Keratinocyte (primary cell): ENCODE measurements around the gene CYP4X1. TPM values are rescaled to one million over a fixed set of nuclear protein-coding genes. Genes with fewer than 3 reads are reported as not detected.
"Not testable (repeated sequence)": the region's sequence is repeated elsewhere in the genome, so short reads cannot be mapped to it uniquely, and the experiment has no call there.

Experiments used
- DNase-seq: peaks from one replicate; pipeline ENCODE4 v3.0.0-alpha.2; 2011; ENCODE audit warnings: low read depth, missing footprints, low spot score
- FAIRE-seq: peaks from 2 replicates; lab custom pipeline; 2011; peaks lifted over from hg19 to GRCh38; lab: Jason Lieb, UNC
- H2AFZ ChIP-seq: 2 replicates; pipeline ENCODE4 v1.6.0; 2012; ENCODE audit warnings: low read length, control low read depth, inconsistent platforms; ENCODE audit not compliant: control insufficient read depth
- H3K27ac ChIP-seq: 2 replicates; pipeline ENCODE4 v1.5.1; 2011; ENCODE audit warnings: low read length; ENCODE audit not compliant: control insufficient read depth, insufficient read depth
- H3K27me3 ChIP-seq: 3 replicates; pipeline ENCODE4 v1.6.0; 2011; ENCODE audit warnings: low read length; ENCODE audit not compliant: control insufficient read depth, insufficient read depth; ENCODE audit errors: extremely low read depth
- H3K36me3 ChIP-seq, 2 experiments: 2 replicates in 1 of 2; 3 replicates in 1 of 2; pipeline ENCODE4 v1.5.1; 2011; ENCODE audit warnings: low read length in 2 of 2, mild to moderate bottlenecking in 1 of 2; ENCODE audit not compliant: control insufficient read depth in 2 of 2, insufficient read depth in 2 of 2; ENCODE audit errors: extremely low read depth in 1 of 2
- H3K4me1 ChIP-seq: 3 replicates; pipeline ENCODE4 v1.5.1; 2011; ENCODE audit warnings: low read length; ENCODE audit not compliant: control insufficient read depth, insufficient read depth; ENCODE audit errors: extremely low read depth
- H3K4me2 ChIP-seq: 3 replicates; pipeline ENCODE4 v1.6.0; 2011; ENCODE audit warnings: low read depth, low read length; ENCODE audit not compliant: control insufficient read depth, insufficient read depth; ENCODE audit errors: extremely low read depth
- H3K4me3 ChIP-seq, 3 experiments: fragments of 200-600 bp in 1 of 3; sonication (generic) in 1 of 3; 2 replicates in 2 of 3; 3 replicates in 1 of 3; pipeline ENCODE4 v1.5.1; 2011 to 2016; ENCODE audit warnings: low read length in 3 of 3, mild to moderate bottlenecking in 3 of 3, control low read depth in 2 of 3, inconsistent platforms in 1 of 3, low read depth in 1 of 3, mixed read lengths in 1 of 3, mixed run types in 1 of 3, moderate library complexity in 1 of 3; ENCODE audit not compliant: control insufficient read depth in 2 of 3, insufficient read depth in 2 of 3; ENCODE audit errors: extremely low read depth in 1 of 3
- H3K79me2 ChIP-seq: 2 replicates; pipeline ENCODE4 v1.6.0; 2012; ENCODE audit warnings: low read length; ENCODE audit not compliant: control insufficient read depth, insufficient read depth
- H3K9ac ChIP-seq: 3 replicates; pipeline ENCODE4 v1.6.0; 2011; ENCODE audit warnings: low read length; ENCODE audit not compliant: control insufficient read depth, insufficient read depth; ENCODE audit errors: extremely low read depth
- H3K9me1 ChIP-seq: 3 replicates; pipeline ENCODE4 v1.6.0; 2011; ENCODE audit warnings: low read length; ENCODE audit not compliant: control insufficient read depth, insufficient read depth; ENCODE audit errors: extremely low read depth
- H3K9me3 ChIP-seq: 2 replicates; pipeline ENCODE4 v1.5.1; 2012; ENCODE audit warnings: low read depth, low read length; ENCODE audit not compliant: control insufficient read depth
- H4K20me1 ChIP-seq: 3 replicates; pipeline ENCODE4 v1.6.0; 2011; ENCODE audit warnings: low read length; ENCODE audit not compliant: control insufficient read depth, insufficient read depth; ENCODE audit errors: extremely low read depth
- EZH2 ChIP-seq: IDR thresholded peaks from one replicate; pipeline ENCODE4 v1.6.1; 2012; ENCODE audit warnings: inconsistent platforms, mild to moderate bottlenecking, low read length, moderate library complexity
- dilution Hi-C: fragments of 300-500 bp; cut with MboI; formaldehyde crosslinking; loops from one replicate; pipeline ENCODE4 v1.7.0; 2020; ENCODE audit warnings: low sequenced_read_pairs; ENCODE audit not compliant: extremely low pct_ligation_motif_present
- polyA plus RNA-seq, 5 experiments: library from polyadenylated mRNA; depleted of rRNA in 3 of 5; stranded (reverse) in 3 of 5; stranded (forward) in 1 of 5; unstranded in 1 of 5; fragments of >200 nt; gene quantifications; 1 replicate in 1 of 5; 2 replicates in 3 of 5; 3 replicates in 1 of 5; pipeline versions ENCODE4 v1.2.1 to v1.2.3, GENCODE V29; 2011 to 2012; ENCODE audit warnings: missing spikeins in 2 of 5, low read depth in 1 of 5, low replicate concordance in 1 of 5
- TF ChIP-seq, protein P1 (sequence below), 3 experiments: IDR thresholded peaks in 1 of 3; conservative IDR thresholded peaks in 1 of 3; optimal IDR thresholded peaks in 1 of 3; 2 replicates in 2 of 3; 3 replicates in 1 of 3; pipeline versions ENCODE3 to v1.5.1; 2011; ENCODE audit warnings: low read length in 3 of 3, mild to moderate bottlenecking in 3 of 3, moderate library complexity in 2 of 3, control low read depth in 1 of 3, inconsistent platforms in 1 of 3; ENCODE audit not compliant: insufficient read depth in 2 of 3; ENCODE audit errors: extremely low read depth in 1 of 3

The CYP4X1 gene
- polyA plus RNA-seq, 1 donor (not counting 4 experiments of a cell fraction or from before 2014, with no cell fraction given), result 1.00 TPM

DNA sequence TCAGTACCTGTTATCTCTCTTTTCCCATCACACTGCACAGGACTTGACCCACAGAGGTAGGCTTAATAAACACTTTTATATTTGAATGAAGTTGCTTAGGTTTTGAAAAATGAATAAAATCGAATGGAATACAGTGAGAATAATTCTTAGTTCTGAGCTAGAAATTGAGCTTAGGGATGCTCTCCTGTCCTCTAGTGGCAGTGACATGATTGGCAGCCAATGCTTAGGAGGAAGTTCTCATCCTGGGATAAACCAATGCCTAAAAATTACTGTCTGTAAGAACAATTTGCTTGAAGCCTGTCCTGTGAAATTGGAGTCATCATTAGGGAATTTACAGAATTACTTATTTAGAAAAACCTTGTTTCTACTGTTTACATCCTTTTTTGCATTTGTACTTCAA, 21.3 kb upstream of the CYP4X1 start:
- dilution Hi-C loops, result no loop called here
- Histone ChIP-seq H3K27ac (no peak overlapping the region), H3K27me3 (peaks cover 2% of the 10 kb centered on the region), H3K9me3 (no peaks in the 10 kb centered on the region), H4K20me1 (no peaks in the 10 kb centered on the region), H3K9me1 (no peaks in the 10 kb centered on the region), H3K4me2 (no peak overlapping the region), H3K9ac (no peak overlapping the region), H3K4me1 (no peaks in the 10 kb centered on the region), H2AFZ (no peak overlapping the region), H3K4me3 (no peak overlapping the region), H3K79me2 (no peaks in the 10 kb centered on the region), H3K36me3 (no peaks in the 10 kb centered on the region)
- no peak for FAIRE-seq
- TF ChIP-seq EZH2, result no peak
- TF ChIP-seq, protein P1, sequence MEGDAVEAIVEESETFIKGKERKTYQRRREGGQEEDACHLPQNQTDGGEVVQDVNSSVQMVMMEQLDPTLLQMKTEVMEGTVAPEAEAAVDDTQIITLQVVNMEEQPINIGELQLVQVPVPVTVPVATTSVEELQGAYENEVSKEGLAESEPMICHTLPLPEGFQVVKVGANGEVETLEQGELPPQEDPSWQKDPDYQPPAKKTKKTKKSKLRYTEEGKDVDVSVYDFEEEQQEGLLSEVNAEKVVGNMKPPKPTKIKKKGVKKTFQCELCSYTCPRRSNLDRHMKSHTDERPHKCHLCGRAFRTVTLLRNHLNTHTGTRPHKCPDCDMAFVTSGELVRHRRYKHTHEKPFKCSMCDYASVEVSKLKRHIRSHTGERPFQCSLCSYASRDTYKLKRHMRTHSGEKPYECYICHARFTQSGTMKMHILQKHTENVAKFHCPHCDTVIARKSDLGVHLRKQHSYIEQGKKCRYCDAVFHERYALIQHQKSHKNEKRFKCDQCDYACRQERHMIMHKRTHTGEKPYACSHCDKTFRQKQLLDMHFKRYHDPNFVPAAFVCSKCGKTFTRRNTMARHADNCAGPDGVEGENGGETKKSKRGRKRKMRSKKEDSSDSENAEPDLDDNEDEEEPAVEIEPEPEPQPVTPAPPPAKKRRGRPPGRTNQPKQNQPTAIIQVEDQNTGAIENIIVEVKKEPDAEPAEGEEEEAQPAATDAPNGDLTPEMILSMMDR (optimal IDR thresholded peaks at IDR 0.05 in 1 of 3, IDR thresholded peaks at IDR 0.05 in 1 of 3, conservative IDR thresholded peaks at IDR 0.05 in 1 of 3; ENCODE audit: extremely low read depth in 1 of 3, insufficient read depth in 2 of 3, low read length in 3 of 3), result peak; percentile 41 to 71 (median 53)
- no peak for DNase-seq

DNA sequence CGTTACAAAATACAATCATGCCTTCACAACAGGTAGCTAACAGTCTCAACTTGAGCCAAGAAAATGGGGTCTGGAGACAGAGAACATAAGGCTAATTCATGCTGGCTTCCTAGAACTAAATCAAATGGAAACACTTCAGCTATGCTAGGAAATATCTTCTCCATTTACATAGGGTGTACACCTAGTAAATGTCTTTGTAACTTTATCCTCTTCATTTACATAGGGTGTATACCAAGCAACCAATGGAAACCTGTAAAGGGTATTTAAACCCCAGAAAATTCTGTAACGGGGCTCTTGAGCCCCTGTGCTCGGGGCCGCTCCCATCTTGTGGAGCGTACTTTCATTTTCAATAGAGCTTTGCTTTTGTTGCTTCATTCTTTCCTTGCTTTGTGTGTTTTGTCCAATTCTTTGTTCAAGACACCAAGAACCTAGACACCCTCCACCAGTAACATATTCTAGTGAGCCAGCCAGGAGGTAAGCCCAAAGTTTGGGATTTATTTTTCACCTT, 19.5 kb upstream of the CYP4X1 start:
- dilution Hi-C loops, result no loop called here
- no peak overlapping the region for H2AFZ ChIP-seq

DNA sequence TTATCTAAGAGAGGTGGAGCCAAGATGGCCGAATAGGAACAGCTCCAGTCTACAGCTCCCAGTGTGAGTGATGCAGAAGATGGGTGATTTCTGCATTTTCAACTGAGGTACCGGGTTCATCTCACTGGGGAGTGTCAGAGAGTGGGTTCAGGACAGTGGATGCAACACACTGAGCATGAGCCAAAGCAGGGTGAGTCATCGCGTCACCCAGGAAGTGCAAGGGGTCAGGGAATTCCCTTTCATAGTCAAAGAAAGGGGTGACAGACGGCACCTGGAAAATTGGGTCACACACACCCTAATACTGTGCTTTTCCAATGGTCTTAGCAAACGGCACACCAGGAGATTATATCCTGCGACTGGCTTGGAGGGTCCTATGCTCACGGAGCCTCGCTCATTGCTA, 17.0 kb upstream of the CYP4X1 start:
- H3K79me2 ChIP-seq, dilution Hi-C loops, H3K36me3 ChIP-seq: not testable (repeated sequence)

More for the DNA sequence above, 19.5 kb upstream of the CYP4X1 start:
- DNase-seq (no peak), FAIRE-seq (no peak)
- Histone ChIP-seq H3K79me2 (no peaks in the 10 kb centered on the region), H3K27me3 (peaks cover 2% of the 10 kb centered on the region), H3K9me3 (no peaks in the 10 kb centered on the region), H3K9ac (no peak overlapping the region), H3K4me2 (no peak overlapping the region), H3K4me3 (no peak overlapping the region), H3K27ac (no peak overlapping the region), H3K36me3 (no peaks in the 10 kb centered on the region), H3K9me1 (no peaks in the 10 kb centered on the region), H4K20me1 (no peaks in the 10 kb centered on the region), H3K4me1 (no peaks in the 10 kb centered on the region)
- no peak for TF ChIP-seq EZH2
- TF ChIP-seq, protein P1 (optimal IDR thresholded peaks at IDR 0.05 in 1 of 3, IDR thresholded peaks at IDR 0.05 in 1 of 3, conservative IDR thresholded peaks at IDR 0.05 in 1 of 3; ENCODE audit: extremely low read depth in 1 of 3, insufficient read depth in 2 of 3, low read length in 3 of 3), result no peak

More for the DNA sequence above, 17.0 kb upstream of the CYP4X1 start:
- H2AFZ ChIP-seq, H3K4me2 ChIP-seq, DNase-seq, H3K4me1 ChIP-seq, H3K4me3 ChIP-seq, H3K9me3 ChIP-seq, H3K27me3 ChIP-seq, H3K9ac ChIP-seq, H3K9me1 ChIP-seq, H3K27ac ChIP-seq, H4K20me1 ChIP-seq, FAIRE-seq: not testable (repeated sequence)
